ENCODE results near the gene RUNX2.

RUNX2 gene

DNA sequence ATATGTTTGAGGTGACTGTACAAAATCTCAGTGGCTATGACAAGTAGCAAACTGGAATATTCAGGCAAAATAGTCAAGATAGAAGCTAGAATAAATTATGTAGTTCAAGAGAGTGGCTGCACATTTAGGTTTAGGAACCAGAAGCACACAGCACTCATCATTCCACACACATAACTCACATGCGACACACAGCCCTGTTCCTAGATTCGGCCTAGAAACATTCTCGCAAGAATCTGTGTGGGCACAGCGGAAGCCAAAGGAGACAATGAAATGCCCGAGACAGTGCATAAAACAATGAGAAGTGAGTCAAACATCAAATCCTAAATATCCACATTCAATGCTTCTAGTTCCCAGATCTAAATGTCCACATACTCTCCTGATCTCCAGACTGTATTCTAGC is 59.1 kb downstream of the RUNX2 start:
- TF ChIP-seq, protein P1, sequence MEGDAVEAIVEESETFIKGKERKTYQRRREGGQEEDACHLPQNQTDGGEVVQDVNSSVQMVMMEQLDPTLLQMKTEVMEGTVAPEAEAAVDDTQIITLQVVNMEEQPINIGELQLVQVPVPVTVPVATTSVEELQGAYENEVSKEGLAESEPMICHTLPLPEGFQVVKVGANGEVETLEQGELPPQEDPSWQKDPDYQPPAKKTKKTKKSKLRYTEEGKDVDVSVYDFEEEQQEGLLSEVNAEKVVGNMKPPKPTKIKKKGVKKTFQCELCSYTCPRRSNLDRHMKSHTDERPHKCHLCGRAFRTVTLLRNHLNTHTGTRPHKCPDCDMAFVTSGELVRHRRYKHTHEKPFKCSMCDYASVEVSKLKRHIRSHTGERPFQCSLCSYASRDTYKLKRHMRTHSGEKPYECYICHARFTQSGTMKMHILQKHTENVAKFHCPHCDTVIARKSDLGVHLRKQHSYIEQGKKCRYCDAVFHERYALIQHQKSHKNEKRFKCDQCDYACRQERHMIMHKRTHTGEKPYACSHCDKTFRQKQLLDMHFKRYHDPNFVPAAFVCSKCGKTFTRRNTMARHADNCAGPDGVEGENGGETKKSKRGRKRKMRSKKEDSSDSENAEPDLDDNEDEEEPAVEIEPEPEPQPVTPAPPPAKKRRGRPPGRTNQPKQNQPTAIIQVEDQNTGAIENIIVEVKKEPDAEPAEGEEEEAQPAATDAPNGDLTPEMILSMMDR (IDR thresholded peaks at IDR 0.05; ENCODE audit: extremely low read depth, missing control alignments) = no peak
- DNase-seq (ENCODE audit: low spot score) = no peak

DNA sequence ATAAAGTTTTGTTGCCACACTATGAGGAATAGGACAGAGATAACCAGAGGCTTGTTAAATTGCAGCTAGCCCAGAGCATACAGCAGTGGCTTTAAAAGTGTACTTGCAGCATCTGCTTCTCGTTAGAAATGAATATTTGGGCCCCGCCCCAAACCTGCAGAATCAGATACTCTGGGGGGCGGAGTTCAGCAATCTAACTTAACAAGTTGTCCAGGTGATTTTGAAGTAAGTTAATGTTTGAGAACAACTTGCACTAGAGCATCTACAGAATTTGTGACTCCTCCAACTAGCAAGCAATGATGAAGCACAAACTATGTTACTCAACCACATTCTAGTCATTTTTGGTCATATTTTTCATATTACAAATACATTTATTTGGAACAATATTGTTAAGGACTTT is 60.2 kb downstream of the RUNX2 start:
- TF ChIP-seq, protein P1 (IDR thresholded peaks at IDR 0.05; ENCODE audit: extremely low read depth, missing control alignments) = no peak
- no peak for DNase-seq (ENCODE audit: low spot score)

DNA sequence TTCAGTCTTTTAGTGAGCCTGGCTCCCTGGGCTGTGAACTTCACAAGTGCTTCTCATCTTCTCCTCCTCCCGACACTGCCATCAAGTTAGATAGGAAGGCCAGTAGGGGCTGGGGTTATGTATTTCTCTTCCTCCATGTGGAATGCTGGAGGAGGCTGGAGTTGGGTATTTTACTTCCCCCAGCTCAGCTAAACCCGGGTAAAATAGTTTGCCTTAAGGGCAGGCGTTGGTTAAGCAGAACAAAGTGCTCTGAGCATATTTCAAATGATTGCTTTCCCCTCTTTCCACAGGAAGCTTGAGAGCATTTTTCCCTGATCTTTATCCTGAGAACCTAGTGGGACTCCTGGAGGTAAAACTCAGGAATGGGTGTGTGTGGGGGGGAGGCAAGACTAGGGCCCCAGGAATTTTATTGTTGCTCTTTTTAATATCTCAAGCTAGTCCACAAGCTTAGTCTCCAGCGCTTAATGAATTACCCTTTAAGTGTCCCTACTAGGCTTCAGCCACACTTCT is 66.5 kb downstream of the RUNX2 start:
- TF ChIP-seq, protein P1 (IDR thresholded peaks at IDR 0.05; ENCODE audit: extremely low read depth, missing control alignments) = no peak
- DNase-seq (ENCODE audit: low spot score) = no peak

DNA sequence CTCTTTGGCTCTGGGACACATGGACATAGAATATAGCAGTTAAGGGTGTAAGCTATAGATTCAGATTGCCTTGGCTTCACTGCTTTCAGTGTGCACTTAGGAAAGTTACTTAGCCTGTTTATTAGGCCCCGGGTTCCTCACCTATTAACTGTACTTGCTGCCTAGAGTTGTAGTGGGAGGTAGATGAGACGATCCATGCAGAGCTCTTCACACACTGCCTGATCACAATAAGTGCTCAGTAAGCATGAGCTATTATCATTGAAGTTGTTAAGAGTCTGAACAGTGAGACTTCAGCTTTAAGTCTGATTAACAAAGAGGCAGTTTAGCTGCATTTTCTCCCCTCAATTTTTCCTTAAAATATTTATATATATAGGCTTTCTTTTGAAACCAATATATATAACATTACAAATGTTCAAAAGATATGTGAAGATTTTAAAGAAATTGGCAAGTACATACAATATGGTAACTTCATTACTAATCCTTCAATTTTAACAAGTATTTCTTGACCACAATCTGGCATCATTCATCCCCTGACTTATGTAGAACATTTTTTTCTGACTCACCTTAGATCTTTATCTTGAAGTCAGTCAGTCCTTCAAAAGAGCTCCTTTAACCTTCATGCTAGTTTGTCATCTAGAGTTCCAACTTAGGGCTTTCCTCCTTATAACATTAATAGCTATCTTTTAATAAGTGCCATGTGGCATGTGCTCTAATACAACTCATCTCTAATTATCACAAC is 70.1 kb downstream of the RUNX2 start:
- no peak for DNase-seq (ENCODE audit: low spot score)
- TF ChIP-seq, protein P1 (IDR thresholded peaks at IDR 0.05; ENCODE audit: extremely low read depth, missing control alignments) = no peak

DNA sequence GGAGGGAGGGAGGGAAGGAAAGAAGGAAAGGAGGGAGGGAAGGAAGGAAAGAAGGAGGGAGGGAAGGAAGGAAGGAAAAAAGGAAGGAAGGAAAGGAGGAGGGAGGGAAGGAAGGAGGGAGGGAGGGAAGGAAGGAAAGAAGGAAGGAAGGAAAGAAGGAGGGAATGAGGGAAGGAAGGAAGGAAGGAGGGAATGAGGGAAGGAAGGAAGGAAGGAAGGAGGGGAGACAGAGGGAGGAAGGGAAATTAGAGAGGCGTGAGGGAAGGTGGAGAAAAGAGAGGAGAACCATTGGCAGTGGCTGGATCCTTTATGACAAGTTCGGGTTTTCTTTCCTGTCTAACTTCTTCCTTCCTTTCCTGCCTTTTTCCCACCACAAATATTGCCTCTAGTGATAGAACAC is 71.9 kb downstream of the RUNX2 start:
- no peak for DNase-seq (ENCODE audit: low spot score)
- TF ChIP-seq, protein P1 (IDR thresholded peaks at IDR 0.05; ENCODE audit: extremely low read depth, missing control alignments) = no peak

DNA sequence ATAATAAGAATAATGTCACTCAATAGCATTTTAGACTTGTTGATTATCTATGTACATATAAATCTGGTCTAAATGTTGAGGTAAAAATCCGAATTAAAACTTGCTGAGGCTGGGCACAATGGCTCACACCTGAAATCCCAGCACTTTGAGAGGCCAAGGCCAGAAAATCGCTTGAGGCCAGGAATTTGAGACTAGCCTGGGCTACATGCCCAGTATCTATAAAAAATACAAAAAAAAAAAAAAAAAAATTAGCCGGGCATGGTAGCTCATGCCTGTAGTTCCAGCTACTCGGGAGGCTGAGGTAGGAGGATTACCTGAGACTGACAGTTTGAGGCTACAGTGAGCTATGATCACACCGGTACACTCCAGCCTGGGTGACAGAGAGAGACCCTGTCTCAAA is 83.8 kb downstream of the RUNX2 start:
- TF ChIP-seq, protein P1 (IDR thresholded peaks at IDR 0.05; ENCODE audit: extremely low read depth, missing control alignments) = no peak
- DNase-seq (ENCODE audit: low spot score) = no peak

DNA sequence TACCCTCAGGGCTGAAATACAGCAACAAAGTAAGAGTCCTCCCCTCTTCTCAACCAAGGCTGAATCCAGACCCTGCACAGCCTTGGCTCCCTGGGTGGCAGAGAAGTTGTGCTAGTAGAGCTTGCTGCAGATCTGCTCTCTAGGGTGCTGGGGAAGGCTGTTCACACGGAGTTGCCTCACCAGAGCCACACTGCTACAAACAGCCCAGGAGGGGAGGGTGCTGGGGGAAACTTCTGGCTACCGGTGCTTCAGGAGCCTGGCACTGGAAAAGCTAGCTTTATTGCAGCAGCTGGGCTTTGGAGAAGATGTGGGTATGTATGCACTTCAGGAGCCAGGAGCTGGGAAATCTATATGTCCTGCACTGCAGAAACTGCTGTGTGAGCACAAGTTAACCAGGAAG is 87.2 kb downstream of the RUNX2 start:
- no peak for DNase-seq (ENCODE audit: low spot score)
- TF ChIP-seq, protein P1 (IDR thresholded peaks at IDR 0.05; ENCODE audit: extremely low read depth, missing control alignments) = no peak
